Measurements from ENCODE around the gene SBF2.

DNA sequence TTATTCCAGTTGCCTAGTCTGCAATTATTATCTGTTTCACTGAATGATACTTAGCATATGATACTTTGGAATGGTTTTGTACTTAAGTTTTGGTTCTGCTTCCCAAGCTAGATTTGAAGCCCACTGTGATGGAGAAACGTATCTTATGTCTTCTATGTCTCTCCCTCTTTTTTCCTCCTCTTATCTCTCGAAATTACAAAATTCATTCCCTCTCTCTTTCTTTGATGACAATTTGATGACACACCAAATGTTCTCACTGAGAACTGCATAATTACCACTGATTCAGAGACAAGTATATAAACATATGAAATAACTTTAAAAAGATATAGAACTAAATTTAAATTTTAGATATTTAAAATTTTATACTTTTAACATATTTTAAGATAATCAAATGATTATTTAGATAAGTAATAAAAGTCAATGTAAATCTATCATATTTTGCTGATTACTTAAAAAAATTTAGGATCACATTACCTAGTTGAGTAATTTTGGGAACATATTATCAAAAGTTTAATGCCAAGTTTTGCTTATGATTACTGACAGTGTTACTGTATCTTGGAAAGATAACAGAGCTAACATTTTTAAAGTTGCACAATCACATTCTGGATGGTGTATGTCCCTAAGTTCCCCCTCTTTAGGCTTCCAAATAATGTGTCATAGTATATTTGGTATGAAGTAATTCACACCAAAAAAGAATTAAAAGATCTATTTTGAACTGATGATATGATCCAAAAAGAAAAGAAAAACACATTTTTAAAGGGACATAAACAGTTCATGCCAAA lies 255.3 kb downstream of the SBF2 start:
- TF ChIP-seq CTCF (IDR thresholded peaks at IDR 0.05; ENCODE audit: insufficient read depth, low read length, poor library complexity, severe bottlenecking) (no peak), EZH2phosphoT487 (conservative IDR thresholded peaks at IDR 0.05; ENCODE audit: low read length) (no peak)

Data from SU-DHL-6 (cell line).